K562 (cell line): Measurements from ENCODE around the gene CAMSAP3. TPM values are rescaled to one million over a fixed set of nuclear protein-coding genes. Genes with fewer than 3 reads are reported as not detected.

Experiments
- ARID2 ChIP-seq: fragments of 450-650 bp; IDR thresholded peaks from 2 replicates; pipeline ENCODE4 v1.6.1; 2017; ENCODE audit warnings: antibody characterized with exemption, mild to moderate bottlenecking
- ATF7 ChIP-seq: fragments of 450-650 bp; IDR thresholded peaks from 2 replicates; pipeline ENCODE4 v1.7.1; 2014; ENCODE audit warnings: mild to moderate bottlenecking, moderate library complexity
- CXXC5 ChIP-seq: fragments of 250-450 bp; sonication (Bioruptor Pico); IDR thresholded peaks from 2 replicates; pipeline ENCODE4 v1.8.0; 2022; ENCODE audit warnings: inconsistent platforms, mild to moderate bottlenecking, moderate library complexity
- E2F8 ChIP-seq: fragments of 450-650 bp; IDR thresholded peaks from 2 replicates; pipeline ENCODE4 v1.7.1; 2018; ENCODE audit warnings: mild to moderate bottlenecking, low read depth; ENCODE audit not compliant: partially characterized antibody
- KAT7 ChIP-seq: sonication (generic); formaldehyde crosslinking; IDR thresholded peaks from 2 replicates; pipeline ENCODE4 v1.8.0; 2022; ENCODE audit warnings: missing genetic modification reagents, mild to moderate bottlenecking, borderline replicate concordance
- NR2C1 ChIP-seq, 2 experiments: fragments of 450-650 bp; IDR thresholded peaks; 2 replicates each; pipeline ENCODE4 v1.6.1; 2017; ENCODE audit warnings: mild to moderate bottlenecking in 2 of 2, antibody characterized with exemption in 1 of 2, inconsistent platforms in 1 of 2, missing compliant biosample characterization in 1 of 2, missing genetic modification characterization in 1 of 2
- PRMT5 ChIP-seq: sonication (generic); formaldehyde crosslinking; IDR thresholded peaks from 2 replicates; pipeline ENCODE4 v1.5.0; 2020; ENCODE audit warnings: missing genetic modification reagents
- RB1 ChIP-seq: fragments of 450-650 bp; IDR thresholded peaks from 2 replicates; pipeline ENCODE4 v1.6.1; 2017; ENCODE audit warnings: low read depth, mild to moderate bottlenecking
- SIN3A ChIP-seq, 2 experiments: fragments of 150-350 bp in 1 of 2; IDR thresholded peaks; 2 replicates each; pipeline ENCODE4 v1.6.1; 2011 to 2016; ENCODE audit warnings: borderline replicate concordance in 2 of 2, low read depth in 2 of 2, low read length in 2 of 2, mild to moderate bottlenecking in 2 of 2, moderate library complexity in 2 of 2; ENCODE audit not compliant: control insufficient read depth in 1 of 2
- SLC30A9 ChIP-seq: fragments of 250-450 bp; sonication (Bioruptor Pico); IDR thresholded peaks from 2 replicates; pipeline ENCODE4 v1.8.0; 2022; ENCODE audit warnings: mild to moderate bottlenecking, moderate library complexity
- SNAPC5 ChIP-seq: fragments of 250-450 bp; sonication (Bioruptor Pico); IDR thresholded peaks from 2 replicates; pipeline ENCODE4 v1.8.0; 2021; ENCODE audit warnings: moderate library complexity, mild to moderate bottlenecking, inconsistent platforms
- THRB ChIP-seq: fragments of 450-650 bp; formaldehyde crosslinking; conservative IDR thresholded peaks from 2 replicates; pipeline ENCODE4 v1.4.0; 2022; ENCODE audit warnings: mild to moderate bottlenecking, missing genetic modification characterization
- ZKSCAN3 ChIP-seq: fragments of 250-450 bp; sonication (Bioruptor Pico); IDR thresholded peaks from 2 replicates; pipeline ENCODE4 v1.4.0; 2020
- polyA plus RNA-seq, 8 experiments: library from polyadenylated mRNA; depleted of rRNA in 4 of 8; stranded (reverse) in 5 of 8; unstranded in 3 of 8; fragments of >200 nt; fragmentation: Nextera tagmentation in 2 of 8; fragmentation: Illumina TruSeq in 1 of 8; extraction: Ambion mirVana in 2 of 8; extraction: Trizol in 1 of 8; gene quantifications; 2 replicates each; pipeline versions ENCODE4 v1.2.1 to v1.2.3, GENCODE V29; 2011 to 2014; ENCODE audit warnings: inconsistent platforms in 1 of 8, missing spikeins in 1 of 8
- total RNA-seq, 7 experiments: library from RNA; depleted of rRNA in 6 of 7; stranded (reverse); fragments of >200 nt in 6 of 7; fragmentation: Illumina TruSeq in 2 of 7; extraction: Trizol in 2 of 7; gene quantifications; 2 replicates each; pipeline versions ENCODE4 v1.2.1 to v1.2.3, GENCODE V29; 2011 to 2021; ENCODE audit warnings: low replicate concordance in 1 of 7
- TF ChIP-seq, protein P1 (sequence below): fragments of 250-450 bp; sonication (Bioruptor Pico); IDR thresholded peaks from 2 replicates; pipeline ENCODE4 v1.4.0; 2020
- TF ChIP-seq, protein P2 (sequence below): sonication (generic); formaldehyde crosslinking; IDR thresholded peaks from 2 replicates; pipeline ENCODE4 v1.8.1; 2023; ENCODE audit warnings: mild to moderate bottlenecking, missing genetic modification reagents, moderate library complexity

CAMSAP3 gene
- total and polyA plus RNA-seq, 9 of the 15 experiments (the other 6 are each of a cell fraction or from before 2014, with no cell fraction given), result 0.01 to 0.89 (median 0.22) TPM; not detected in 1

GRCh38 chr19:7629347-7630054 is 33.8 kb downstream of the CAMSAP3 start, which contains the start of the genes PET100 and XAB2 (continued):
- TF ChIP-seq, protein P1, sequence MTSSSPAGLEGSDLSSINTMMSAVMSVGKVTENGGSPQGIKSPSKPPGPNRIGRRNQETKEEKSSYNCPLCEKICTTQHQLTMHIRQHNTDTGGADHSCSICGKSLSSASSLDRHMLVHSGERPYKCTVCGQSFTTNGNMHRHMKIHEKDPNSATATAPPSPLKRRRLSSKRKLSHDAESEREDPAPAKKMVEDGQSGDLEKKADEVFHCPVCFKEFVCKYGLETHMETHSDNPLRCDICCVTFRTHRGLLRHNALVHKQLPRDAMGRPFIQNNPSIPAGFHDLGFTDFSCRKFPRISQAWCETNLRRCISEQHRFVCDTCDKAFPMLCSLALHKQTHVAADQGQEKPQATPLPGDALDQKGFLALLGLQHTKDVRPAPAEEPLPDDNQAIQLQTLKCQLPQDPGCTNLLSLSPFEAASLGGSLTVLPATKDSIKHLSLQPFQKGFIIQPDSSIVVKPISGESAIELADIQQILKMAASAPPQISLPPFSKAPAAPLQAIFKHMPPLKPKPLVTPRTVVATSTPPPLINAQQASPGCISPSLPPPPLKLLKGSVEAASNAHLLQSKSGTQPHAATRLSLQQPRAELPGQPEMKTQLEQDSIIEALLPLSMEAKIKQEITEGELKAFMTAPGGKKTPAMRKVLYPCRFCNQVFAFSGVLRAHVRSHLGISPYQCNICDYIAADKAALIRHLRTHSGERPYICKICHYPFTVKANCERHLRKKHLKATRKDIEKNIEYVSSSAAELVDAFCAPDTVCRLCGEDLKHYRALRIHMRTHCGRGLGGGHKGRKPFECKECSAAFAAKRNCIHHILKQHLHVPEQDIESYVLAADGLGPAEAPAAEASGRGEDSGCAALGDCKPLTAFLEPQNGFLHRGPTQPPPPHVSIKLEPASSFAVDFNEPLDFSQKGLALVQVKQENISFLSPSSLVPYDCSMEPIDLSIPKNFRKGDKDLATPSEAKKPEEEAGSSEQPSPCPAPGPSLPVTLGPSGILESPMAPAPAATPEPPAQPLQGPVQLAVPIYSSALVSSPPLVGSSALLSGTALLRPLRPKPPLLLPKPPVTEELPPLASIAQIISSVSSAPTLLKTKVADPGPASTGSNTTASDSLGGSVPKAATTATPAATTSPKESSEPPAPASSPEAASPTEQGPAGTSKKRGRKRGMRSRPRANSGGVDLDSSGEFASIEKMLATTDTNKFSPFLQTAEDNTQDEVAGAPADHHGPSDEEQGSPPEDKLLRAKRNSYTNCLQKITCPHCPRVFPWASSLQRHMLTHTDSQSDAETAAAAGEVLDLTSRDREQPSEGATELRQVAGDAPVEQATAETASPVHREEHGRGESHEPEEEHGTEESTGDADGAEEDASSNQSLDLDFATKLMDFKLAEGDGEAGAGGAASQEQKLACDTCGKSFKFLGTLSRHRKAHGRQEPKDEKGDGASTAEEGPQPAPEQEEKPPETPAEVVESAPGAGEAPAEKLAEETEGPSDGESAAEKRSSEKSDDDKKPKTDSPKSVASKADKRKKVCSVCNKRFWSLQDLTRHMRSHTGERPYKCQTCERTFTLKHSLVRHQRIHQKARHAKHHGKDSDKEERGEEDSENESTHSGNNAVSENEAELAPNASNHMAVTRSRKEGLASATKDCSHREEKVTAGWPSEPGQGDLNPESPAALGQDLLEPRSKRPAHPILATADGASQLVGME, result no peak
- peak; percentile 41; the same call in 1 of the 2 replicates for TF ChIP-seq RB1
- no peak for TF ChIP-seq THRB
- peak; percentile 90 for TF ChIP-seq ATF7
- peak; percentile 97 for TF ChIP-seq E2F8
- TF ChIP-seq, protein P2, sequence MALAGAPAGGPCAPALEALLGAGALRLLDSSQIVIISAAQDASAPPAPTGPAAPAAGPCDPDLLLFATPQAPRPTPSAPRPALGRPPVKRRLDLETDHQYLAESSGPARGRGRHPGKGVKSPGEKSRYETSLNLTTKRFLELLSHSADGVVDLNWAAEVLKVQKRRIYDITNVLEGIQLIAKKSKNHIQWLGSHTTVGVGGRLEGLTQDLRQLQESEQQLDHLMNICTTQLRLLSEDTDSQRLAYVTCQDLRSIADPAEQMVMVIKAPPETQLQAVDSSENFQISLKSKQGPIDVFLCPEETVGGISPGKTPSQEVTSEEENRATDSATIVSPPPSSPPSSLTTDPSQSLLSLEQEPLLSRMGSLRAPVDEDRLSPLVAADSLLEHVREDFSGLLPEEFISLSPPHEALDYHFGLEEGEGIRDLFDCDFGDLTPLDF (CRISPR knock-in tag), result peak; percentile 72; the same call in 1 of the 2 replicates
- no peak for TF ChIP-seq ARID2
- peak; percentile 49 to 81; a peak in 3 of 4 replicates for TF ChIP-seq SIN3A (IDR thresholded peaks at IDR 0.05; ENCODE audit: borderline replicate concordance in 2 of 2, control insufficient read depth in 1 of 2, low read depth in 2 of 2, low read length in 2 of 2)
- no peak for TF ChIP-seq SLC30A9 (CRISPR knock-in tag)
- no peak for TF ChIP-seq SNAPC5 (CRISPR knock-in tag)
- TF ChIP-seq PRMT5 (CRISPR knock-in tag), result no peak
- peak; percentile 100 for TF ChIP-seq CXXC5
- TF ChIP-seq ZKSCAN3, result no peak
- peak; percentile 78 for TF ChIP-seq NR2C1 (IDR thresholded peaks at IDR 0.05)
- TF ChIP-seq NR2C1 (tag; IDR thresholded peaks at IDR 0.05), result peak; percentile 84
- peak; percentile 78; the same call in 1 of the 2 replicates for TF ChIP-seq KAT7 (CRISPR knock-in tag)
